Osteoblast (primary cell): ENCODE measurements around the gene C6orf89. TPM values are rescaled to one million over a fixed set of nuclear protein-coding genes. Genes with fewer than 3 reads are reported as not detected.

Experiments
- DNase-seq: peaks from one replicate; pipeline ENCODE4 v3.0.0; 2011; ENCODE audit warnings: low spot score, mixed read lengths; ENCODE audit not compliant: insufficient read length; ENCODE audit errors: missing footprints
- H2AFZ ChIP-seq: 2 replicates; pipeline ENCODE4 v1.6.0; 2011; ENCODE audit warnings: mild to moderate bottlenecking, low read length
- H3K27ac ChIP-seq: 2 replicates; pipeline ENCODE4 v1.5.1; 2011; ENCODE audit warnings: mild to moderate bottlenecking, low read depth, low read length, moderate library complexity
- H3K27me3 ChIP-seq: 2 replicates; pipeline ENCODE4 v1.6.0; 2012; ENCODE audit warnings: mild to moderate bottlenecking, control low read depth, inconsistent platforms, low read length, moderate library complexity; ENCODE audit not compliant: insufficient read depth
- H3K36me3 ChIP-seq: 2 replicates; pipeline ENCODE4 v1.5.1; 2011; ENCODE audit warnings: mild to moderate bottlenecking, low read length, control low read depth, moderate library complexity; ENCODE audit not compliant: insufficient read depth
- H3K4me1 ChIP-seq: 2 replicates; pipeline ENCODE4 v1.5.1; 2011; ENCODE audit warnings: mild to moderate bottlenecking, low read length, control low read depth, moderate library complexity; ENCODE audit not compliant: insufficient read depth
- H3K4me2 ChIP-seq: 2 replicates; pipeline ENCODE4 v1.6.0; 2011; ENCODE audit warnings: mild to moderate bottlenecking, low read length; ENCODE audit not compliant: insufficient read depth
- H3K4me3 ChIP-seq: fragments of 200-600 bp; sonication (generic); 3 replicates; pipeline ENCODE4 v1.5.1; 2012; ENCODE audit warnings: mild to moderate bottlenecking, low read length, inconsistent platforms; ENCODE audit not compliant: insufficient read depth
- H3K79me2 ChIP-seq: 2 replicates; pipeline ENCODE4 v1.6.0; 2012; ENCODE audit warnings: mild to moderate bottlenecking, low read length, control low read depth, inconsistent platforms; ENCODE audit not compliant: insufficient read depth
- H3K9me3 ChIP-seq: 2 replicates; pipeline ENCODE4 v1.5.1; 2011; ENCODE audit warnings: low read depth, low read length, control low read depth
- H4K20me1 ChIP-seq: 2 replicates; pipeline ENCODE4 v1.6.0; 2012; ENCODE audit warnings: mild to moderate bottlenecking, low read length, control low read depth; ENCODE audit not compliant: insufficient read depth
- CTCF ChIP-seq: IDR thresholded peaks from 2 replicates; pipeline ENCODE4 v1.5.1; 2011; ENCODE audit warnings: mild to moderate bottlenecking, low read depth, low read length, moderate library complexity; ENCODE audit errors: extremely low read depth
- total RNA-seq: library from RNA; depleted of rRNA; stranded (reverse); fragments of >200 nt; gene quantifications from 2 replicates; pipeline ENCODE4 v1.2.3, GENCODE V29; 2012

C6orf89 gene
- total RNA-seq, 1 donor: 59.0 TPM

GRCh38 chr6:36968266-36968977 is 82.7 kb downstream of the C6orf89 start:
- no peaks in the 10 kb centered on the region for H3K9me3 ChIP-seq
- no peak overlapping the region for H3K4me3 ChIP-seq
- H3K36me3 ChIP-seq: peaks cover 68% of the 10 kb centered on the region
- H3K4me1 ChIP-seq: no peaks in the 10 kb centered on the region
- no peak overlapping the region for H2AFZ ChIP-seq
- peaks cover 20% of the 10 kb centered on the region for H4K20me1 ChIP-seq
- H3K79me2 ChIP-seq: peaks cover 4% of the 10 kb centered on the region
- H3K27ac ChIP-seq: no peak overlapping the region
- no peaks in the 10 kb centered on the region for H3K27me3 ChIP-seq
- DNase-seq: no peak
- no peak for TF ChIP-seq CTCF
- no peak overlapping the region for H3K4me2 ChIP-seq

GRCh38 chr6:36969240-36969691 is 83.5 kb downstream of the C6orf89 start:
- H2AFZ ChIP-seq: no peak overlapping the region
- H3K9me3 ChIP-seq: no peaks in the 10 kb centered on the region
- DNase-seq: no peak
- H3K36me3 ChIP-seq: peaks cover 77% of the 10 kb centered on the region
- H3K4me2 ChIP-seq: no peak overlapping the region
- no peaks in the 10 kb centered on the region for H3K27me3 ChIP-seq
- H3K27ac ChIP-seq: no peak overlapping the region
- peaks cover 20% of the 10 kb centered on the region for H4K20me1 ChIP-seq
- TF ChIP-seq CTCF: no peak
- no peaks in the 10 kb centered on the region for H3K4me1 ChIP-seq
- peaks cover 4% of the 10 kb centered on the region for H3K79me2 ChIP-seq
- no peak overlapping the region for H3K4me3 ChIP-seq

- peaks cover 87% of the 10 kb centered on the region for H3K36me3 ChIP-seq
- no peak overlapping the region for H3K4me3 ChIP-seq
- TF ChIP-seq CTCF: no peak
- no peaks in the 10 kb centered on the region for H3K4me1 ChIP-seq
- no peak overlapping the region for H3K4me2 ChIP-seq
- DNase-seq: no peak
- no peak overlapping the region for H3K27ac ChIP-seq
- H3K9me3 ChIP-seq: no peaks in the 10 kb centered on the region
- no peak overlapping the region for H2AFZ ChIP-seq
- H3K79me2 ChIP-seq: peaks cover 7% of the 10 kb centered on the region
- no peaks in the 10 kb centered on the region for H3K27me3 ChIP-seq
- H4K20me1 ChIP-seq: peaks cover 20% of the 10 kb centered on the region
Measured at GRCh38 chr6:36969988-36970891, 84.5 kb downstream of the C6orf89 start.
